Keratinocyte (primary cell): ENCODE data around the gene PTPRT. TPM values are rescaled to one million over a fixed set of nuclear protein-coding genes. Genes with fewer than 3 reads are reported as not detected.

Experiments used
- DNase-seq: peaks from one replicate; pipeline ENCODE4 v3.0.0-alpha.2; 2011; ENCODE audit warnings: low read depth, missing footprints, low spot score
- FAIRE-seq: peaks from 2 replicates; lab custom pipeline; 2011; peaks lifted over from hg19 to GRCh38; lab: Jason Lieb, UNC
- H2AFZ ChIP-seq: 2 replicates; pipeline ENCODE4 v1.6.0; 2012; ENCODE audit warnings: low read length, control low read depth, inconsistent platforms; ENCODE audit not compliant: control insufficient read depth
- H3K27ac ChIP-seq: 2 replicates; pipeline ENCODE4 v1.5.1; 2011; ENCODE audit warnings: low read length; ENCODE audit not compliant: control insufficient read depth, insufficient read depth
- H3K27me3 ChIP-seq: 3 replicates; pipeline ENCODE4 v1.6.0; 2011; ENCODE audit warnings: low read length; ENCODE audit not compliant: control insufficient read depth, insufficient read depth; ENCODE audit errors: extremely low read depth
- H3K36me3 ChIP-seq, 2 experiments: 2 replicates in 1 of 2; 3 replicates in 1 of 2; pipeline ENCODE4 v1.5.1; 2011; ENCODE audit warnings: low read length in 2 of 2, mild to moderate bottlenecking in 1 of 2; ENCODE audit not compliant: control insufficient read depth in 2 of 2, insufficient read depth in 2 of 2; ENCODE audit errors: extremely low read depth in 1 of 2
- H3K4me1 ChIP-seq: 3 replicates; pipeline ENCODE4 v1.5.1; 2011; ENCODE audit warnings: low read length; ENCODE audit not compliant: control insufficient read depth, insufficient read depth; ENCODE audit errors: extremely low read depth
- H3K4me2 ChIP-seq: 3 replicates; pipeline ENCODE4 v1.6.0; 2011; ENCODE audit warnings: low read depth, low read length; ENCODE audit not compliant: control insufficient read depth, insufficient read depth; ENCODE audit errors: extremely low read depth
- H3K4me3 ChIP-seq, 3 experiments: fragments of 200-600 bp in 1 of 3; sonication (generic) in 1 of 3; 2 replicates in 2 of 3; 3 replicates in 1 of 3; pipeline ENCODE4 v1.5.1; 2011 to 2016; ENCODE audit warnings: low read length in 3 of 3, mild to moderate bottlenecking in 3 of 3, control low read depth in 2 of 3, inconsistent platforms in 1 of 3, low read depth in 1 of 3, mixed read lengths in 1 of 3, mixed run types in 1 of 3, moderate library complexity in 1 of 3; ENCODE audit not compliant: control insufficient read depth in 2 of 3, insufficient read depth in 2 of 3; ENCODE audit errors: extremely low read depth in 1 of 3
- H3K79me2 ChIP-seq: 2 replicates; pipeline ENCODE4 v1.6.0; 2012; ENCODE audit warnings: low read length; ENCODE audit not compliant: control insufficient read depth, insufficient read depth
- H3K9ac ChIP-seq: 3 replicates; pipeline ENCODE4 v1.6.0; 2011; ENCODE audit warnings: low read length; ENCODE audit not compliant: control insufficient read depth, insufficient read depth; ENCODE audit errors: extremely low read depth
- H3K9me1 ChIP-seq: 3 replicates; pipeline ENCODE4 v1.6.0; 2011; ENCODE audit warnings: low read length; ENCODE audit not compliant: control insufficient read depth, insufficient read depth; ENCODE audit errors: extremely low read depth
- H3K9me3 ChIP-seq: 2 replicates; pipeline ENCODE4 v1.5.1; 2012; ENCODE audit warnings: low read depth, low read length; ENCODE audit not compliant: control insufficient read depth
- H4K20me1 ChIP-seq: 3 replicates; pipeline ENCODE4 v1.6.0; 2011; ENCODE audit warnings: low read length; ENCODE audit not compliant: control insufficient read depth, insufficient read depth; ENCODE audit errors: extremely low read depth
- CTCF ChIP-seq, 3 experiments: IDR thresholded peaks in 1 of 3; conservative IDR thresholded peaks in 1 of 3; optimal IDR thresholded peaks in 1 of 3; 2 replicates in 2 of 3; 3 replicates in 1 of 3; pipeline versions ENCODE3 to v1.5.1; 2011; ENCODE audit warnings: low read length in 3 of 3, mild to moderate bottlenecking in 3 of 3, moderate library complexity in 2 of 3, control low read depth in 1 of 3, inconsistent platforms in 1 of 3; ENCODE audit not compliant: insufficient read depth in 2 of 3; ENCODE audit errors: extremely low read depth in 1 of 3
- EZH2 ChIP-seq: IDR thresholded peaks from one replicate; pipeline ENCODE4 v1.6.1; 2012; ENCODE audit warnings: inconsistent platforms, mild to moderate bottlenecking, low read length, moderate library complexity
- dilution Hi-C: fragments of 300-500 bp; cut with MboI; formaldehyde crosslinking; loops from one replicate; pipeline ENCODE4 v1.7.0; 2020; ENCODE audit warnings: low sequenced_read_pairs; ENCODE audit not compliant: extremely low pct_ligation_motif_present
- polyA plus RNA-seq, 5 experiments: library from polyadenylated mRNA; depleted of rRNA in 3 of 5; stranded (reverse) in 3 of 5; stranded (forward) in 1 of 5; unstranded in 1 of 5; fragments of >200 nt; gene quantifications; 1 replicate in 1 of 5; 2 replicates in 3 of 5; 3 replicates in 1 of 5; pipeline versions ENCODE4 v1.2.1 to v1.2.3, GENCODE V29; 2011 to 2012; ENCODE audit warnings: missing spikeins in 2 of 5, low read depth in 1 of 5, low replicate concordance in 1 of 5

The PTPRT gene
- polyA plus RNA-seq, 1 donor (not counting 4 experiments of a cell fraction or from before 2014, with no cell fraction given): not detected

DNA sequence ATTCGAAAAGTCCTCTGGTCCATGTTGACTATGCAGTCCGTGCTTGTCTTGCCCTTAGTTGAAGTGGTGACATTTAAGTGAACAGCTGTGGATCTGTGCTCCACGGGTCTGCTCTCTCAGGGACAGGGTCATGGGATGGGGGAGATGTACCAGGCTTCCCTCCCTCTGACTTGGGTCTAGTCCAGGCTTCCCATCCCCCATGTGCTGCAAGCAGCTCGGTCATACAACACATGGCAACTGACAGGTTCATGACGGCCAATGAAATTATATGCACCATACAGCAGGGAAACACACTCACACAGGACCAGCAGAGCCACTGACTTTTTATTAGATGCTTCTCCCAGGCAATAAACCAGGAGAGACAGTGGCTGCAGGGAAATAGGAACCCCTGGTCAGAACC lies 201.4 kb downstream of the PTPRT start:
- no peak overlapping the region for H3K27ac ChIP-seq
- H3K9ac ChIP-seq: no peak overlapping the region
- H3K4me1 ChIP-seq: no peaks in the 10 kb centered on the region
- no peaks in the 10 kb centered on the region for H3K27me3 ChIP-seq
- peaks cover 9% of the 10 kb centered on the region for H3K9me3 ChIP-seq
- DNase-seq (no peak), FAIRE-seq (no peak)
- no peaks in the 10 kb centered on the region for H4K20me1 ChIP-seq
- no peaks in the 10 kb centered on the region for H3K79me2 ChIP-seq
- dilution Hi-C loops: no loop called here
- H2AFZ ChIP-seq: no peak overlapping the region
- H3K36me3 ChIP-seq: no peaks in the 10 kb centered on the region
- H3K9me1 ChIP-seq: no peaks in the 10 kb centered on the region
- TF ChIP-seq CTCF (optimal IDR thresholded peaks at IDR 0.05 in 1 of 3, IDR thresholded peaks at IDR 0.05 in 1 of 3, conservative IDR thresholded peaks at IDR 0.05 in 1 of 3; ENCODE audit: extremely low read depth in 1 of 3, insufficient read depth in 2 of 3, low read length in 3 of 3) (no peak), EZH2 (no peak)
- H3K4me3 ChIP-seq: no peak overlapping the region
- no peak overlapping the region for H3K4me2 ChIP-seq

DNA sequence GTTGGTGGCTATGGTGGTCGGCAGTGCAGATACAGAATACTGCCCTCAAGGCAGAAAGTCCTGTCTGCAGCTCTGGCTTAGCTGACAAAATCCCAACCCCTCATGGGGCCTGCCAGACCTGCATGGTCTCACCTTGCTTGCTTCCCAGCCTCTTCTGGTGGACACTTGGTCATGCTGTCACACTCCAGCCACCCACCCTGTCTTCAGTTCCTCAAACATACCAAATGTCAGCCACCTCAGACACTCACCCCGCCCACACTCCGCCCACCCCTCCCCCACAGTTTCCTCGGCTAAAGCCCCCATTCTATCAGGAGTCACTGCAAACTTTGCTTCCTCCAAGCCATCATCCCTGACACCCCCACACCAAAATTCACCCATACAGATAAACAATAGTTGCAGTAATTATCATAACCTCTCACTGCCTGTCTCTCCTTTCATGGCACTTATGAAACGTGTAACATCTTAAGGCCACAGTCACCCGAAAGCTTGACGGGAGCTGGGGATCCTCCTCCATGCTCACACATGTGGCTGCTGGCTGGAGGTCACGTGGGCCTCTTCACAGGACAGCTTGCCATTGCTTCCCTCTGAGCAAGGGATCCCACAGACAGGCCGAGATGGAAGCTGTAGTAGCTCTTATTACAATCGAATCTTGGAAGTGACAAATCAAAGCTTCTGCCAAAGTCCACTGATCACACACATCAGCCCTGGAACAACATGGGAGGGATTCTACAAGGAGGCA lies 202.2 kb downstream of the PTPRT start:
- TF ChIP-seq EZH2: no peak
- TF ChIP-seq CTCF (optimal IDR thresholded peaks at IDR 0.05 in 1 of 3, IDR thresholded peaks at IDR 0.05 in 1 of 3, conservative IDR thresholded peaks at IDR 0.05 in 1 of 3; ENCODE audit: extremely low read depth in 1 of 3, insufficient read depth in 2 of 3, low read length in 3 of 3): no peak
- no peaks in the 10 kb centered on the region for H3K27me3 ChIP-seq
- dilution Hi-C loops: no loop called here
- no peaks in the 10 kb centered on the region for H3K9me1 ChIP-seq
- H3K4me1 ChIP-seq: no peaks in the 10 kb centered on the region
- H3K27ac ChIP-seq: no peak overlapping the region
- no peaks in the 10 kb centered on the region for H4K20me1 ChIP-seq
- H3K4me2 ChIP-seq: no peak overlapping the region
- H3K9ac ChIP-seq: no peak overlapping the region
- DNase-seq (no peak), FAIRE-seq (no peak)
- no peaks in the 10 kb centered on the region for H3K79me2 ChIP-seq
- no peak overlapping the region for H2AFZ ChIP-seq
- no peak overlapping the region for H3K4me3 ChIP-seq
- no peaks in the 10 kb centered on the region for H3K36me3 ChIP-seq
- H3K9me3 ChIP-seq: peaks cover 9% of the 10 kb centered on the region
